Measurements from ENCODE around the gene MSI2.

DNA sequence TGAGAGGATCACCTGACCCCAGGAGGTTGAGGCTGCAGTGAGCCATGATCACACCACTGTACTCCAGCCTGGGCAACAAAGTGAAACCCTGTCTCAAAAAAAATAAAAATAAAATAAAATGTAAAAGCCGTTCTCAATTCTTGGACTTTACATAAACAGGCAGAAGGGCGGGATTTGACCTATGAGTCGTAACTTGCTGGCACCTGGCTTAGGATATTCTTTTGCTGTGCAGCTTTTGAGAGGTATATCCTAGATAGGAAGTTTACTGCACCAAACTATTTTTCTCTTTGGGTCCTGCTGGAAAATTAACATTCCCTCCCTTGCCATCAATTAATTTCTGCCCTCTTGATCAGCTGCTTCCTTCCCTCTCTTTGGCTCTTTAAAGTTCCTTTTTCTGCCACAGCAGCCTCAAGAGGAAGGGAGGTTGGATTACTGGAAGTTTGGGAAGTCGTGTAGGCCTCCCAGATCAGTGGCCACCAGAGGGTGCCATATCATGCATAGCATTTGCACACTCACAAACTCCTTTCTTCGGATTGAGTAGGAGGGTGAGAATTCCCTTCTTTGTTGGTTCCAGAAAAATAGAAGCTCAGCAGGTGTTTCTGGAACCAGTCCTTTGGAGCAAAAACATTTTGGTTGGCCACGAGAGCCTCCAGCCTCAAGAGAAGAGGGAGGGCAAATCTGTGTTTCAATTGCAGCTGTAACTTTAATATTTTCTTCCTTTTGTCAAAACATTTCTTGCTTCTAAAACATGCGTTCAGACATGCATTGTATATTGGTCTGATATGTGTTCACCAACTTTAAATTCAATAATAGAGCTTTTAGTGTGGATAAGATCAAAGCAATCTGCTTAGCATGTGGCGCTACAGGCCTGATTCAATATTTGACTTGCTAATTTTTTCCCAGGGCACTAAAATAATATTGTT, 341.5 kb downstream of the MSI2 start:
- TF ChIP-seq, protein P1, sequence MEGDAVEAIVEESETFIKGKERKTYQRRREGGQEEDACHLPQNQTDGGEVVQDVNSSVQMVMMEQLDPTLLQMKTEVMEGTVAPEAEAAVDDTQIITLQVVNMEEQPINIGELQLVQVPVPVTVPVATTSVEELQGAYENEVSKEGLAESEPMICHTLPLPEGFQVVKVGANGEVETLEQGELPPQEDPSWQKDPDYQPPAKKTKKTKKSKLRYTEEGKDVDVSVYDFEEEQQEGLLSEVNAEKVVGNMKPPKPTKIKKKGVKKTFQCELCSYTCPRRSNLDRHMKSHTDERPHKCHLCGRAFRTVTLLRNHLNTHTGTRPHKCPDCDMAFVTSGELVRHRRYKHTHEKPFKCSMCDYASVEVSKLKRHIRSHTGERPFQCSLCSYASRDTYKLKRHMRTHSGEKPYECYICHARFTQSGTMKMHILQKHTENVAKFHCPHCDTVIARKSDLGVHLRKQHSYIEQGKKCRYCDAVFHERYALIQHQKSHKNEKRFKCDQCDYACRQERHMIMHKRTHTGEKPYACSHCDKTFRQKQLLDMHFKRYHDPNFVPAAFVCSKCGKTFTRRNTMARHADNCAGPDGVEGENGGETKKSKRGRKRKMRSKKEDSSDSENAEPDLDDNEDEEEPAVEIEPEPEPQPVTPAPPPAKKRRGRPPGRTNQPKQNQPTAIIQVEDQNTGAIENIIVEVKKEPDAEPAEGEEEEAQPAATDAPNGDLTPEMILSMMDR (IDR thresholded peaks at IDR 0.05; ENCODE audit: insufficient read depth, low read depth, low read length): peak; percentile 87
- TF ChIP-seq EZH2 (IDR thresholded peaks at IDR 0.05; ENCODE audit: insufficient read depth, low read length): no peak
